ENCODE measurements around the gene PARVB. TPM values are rescaled to one million over a fixed set of nuclear protein-coding genes. Genes with fewer than 3 reads are reported as not detected.

Gene PARVB
- total RNA-seq, 1 donor from 2014 or later, result 6.7 TPM

- ATAC-seq, result no peak
Measured at GRCh38 chr22:44186121-44186510, 162.0 kb downstream of the PARVB start.

- no peak for ATAC-seq
Measured at GRCh38 chr22:44186737-44187136, 162.6 kb downstream of the PARVB start.

GRCh38 chr22:44187652-44188230, 163.6 kb downstream of the PARVB start:
- no peak for ATAC-seq

GRCh38 chr22:44188316-44188715, 164.2 kb downstream of the PARVB start:
- no peak for ATAC-seq

GRCh38 chr22:44188986-44189630, 165.0 kb downstream of the PARVB start:
- no peak for ATAC-seq

- no peak for ATAC-seq
Measured at GRCh38 chr22:44190381-44190976, 166.4 kb downstream of the PARVB start.

GRCh38 chr22:44191036-44191454, 166.9 kb downstream of the PARVB start:
- peak; percentile 23 for ATAC-seq

GRCh38 chr22:44192098-44192815, 168.2 kb downstream of the PARVB start:
- ATAC-seq, result peak; percentile 41

GRCh38 chr22:44192816-44193534, 168.9 kb downstream of the PARVB start:
- no peak for ATAC-seq

GRCh38 chr22:44193535-44193891, 169.4 kb downstream of the PARVB start:
- ATAC-seq, result peak; percentile 14

GRCh38 chr22:44194569-44194968, 170.5 kb downstream of the PARVB start:
- ATAC-seq, result no peak

- no peak for ATAC-seq
Measured at GRCh38 chr22:44195189-44195871, 171.2 kb downstream of the PARVB start.

GRCh38 chr22:44196241-44196640, 172.1 kb downstream of the PARVB start:
- ATAC-seq, result no peak

- ATAC-seq, result no peak
Measured at GRCh38 chr22:44196731-44197131, 172.6 kb downstream of the PARVB start.

GRCh38 chr22:44197271-44197670, 173.2 kb downstream of the PARVB start:
- no peak for ATAC-seq

- no peak for ATAC-seq
Measured at GRCh38 chr22:44199164-44199563, 175.1 kb downstream of the PARVB start.

GRCh38 chr22:44199866-44200265, 175.8 kb downstream of the PARVB start:
- no peak for ATAC-seq

- no peak for ATAC-seq
Measured at GRCh38 chr22:44200451-44200850, 176.3 kb downstream of the PARVB start.

- peak; percentile 15 for ATAC-seq
Measured at GRCh38 chr22:44200855-44201550, 176.9 kb downstream of the PARVB start.

GRCh38 chr22:44201665-44202064, 177.6 kb downstream of the PARVB start:
- no peak for ATAC-seq

- ATAC-seq, result no peak
Measured at GRCh38 chr22:44202261-44202789, 178.2 kb downstream of the PARVB start.
